WTC11 (cell line): Measurements from ENCODE around the gene PCDHGB5.

Experiments used
- CTCF ChIP-seq: fragments of 200-600 bp; IDR thresholded peaks from 2 replicates; pipeline ENCODE4 v1.8.0; 2022; ENCODE audit warnings: antibody characterized with exemption
- FOXP1 ChIP-seq: sonication (generic); formaldehyde crosslinking; IDR thresholded peaks from 2 replicates; pipeline ENCODE4 v1.8.0; 2022; ENCODE audit warnings: missing genetic modification reagents, mild to moderate bottlenecking, moderate library complexity, borderline replicate concordance
- NR1H2 ChIP-seq: sonication (generic); formaldehyde crosslinking; IDR thresholded peaks from 2 replicates; pipeline ENCODE4 v1.9.0; 2021; ENCODE audit warnings: mild to moderate bottlenecking, moderate library complexity, missing genetic modification reagents
- SP1 ChIP-seq: sonication (generic); formaldehyde crosslinking; conservative IDR thresholded peaks from 2 replicates; pipeline ENCODE4 v1.8.1; 2022; ENCODE audit warnings: missing genetic modification reagents
- USF1 ChIP-seq: sonication (generic); formaldehyde crosslinking; IDR thresholded peaks from 2 replicates; pipeline ENCODE4 v1.8.0; 2022; ENCODE audit warnings: mild to moderate bottlenecking, missing genetic modification reagents
- USF2 ChIP-seq: sonication (generic); formaldehyde crosslinking; IDR thresholded peaks from 2 replicates; pipeline ENCODE4 v1.8.1; 2023; ENCODE audit warnings: mild to moderate bottlenecking, missing genetic modification reagents, moderate library complexity
- ZNF121 ChIP-seq: sonication (generic); formaldehyde crosslinking; IDR thresholded peaks from 2 replicates; pipeline ENCODE4 v1.8.0; 2023; ENCODE audit warnings: missing genetic modification reagents

- TF ChIP-seq SP1 (no peak), NR1H2 (no peak), FOXP1 (CRISPR knock-in tag) (no peak), USF2 (no peak), CTCF (no peak), ZNF121 (CRISPR knock-in tag) (no peak), USF1 (no peak)
Observed at GRCh38 chr5:141403387-141403786, 5.6 kb downstream of the PCDHGB5 start.
